Measurements from ENCODE around the gene KIAA0930.
"Not testable (repeated sequence)": the region's sequence is repeated elsewhere in the genome, so short reads cannot be mapped to it uniquely, and the experiment has no call there.

Gene KIAA0930

DNA sequence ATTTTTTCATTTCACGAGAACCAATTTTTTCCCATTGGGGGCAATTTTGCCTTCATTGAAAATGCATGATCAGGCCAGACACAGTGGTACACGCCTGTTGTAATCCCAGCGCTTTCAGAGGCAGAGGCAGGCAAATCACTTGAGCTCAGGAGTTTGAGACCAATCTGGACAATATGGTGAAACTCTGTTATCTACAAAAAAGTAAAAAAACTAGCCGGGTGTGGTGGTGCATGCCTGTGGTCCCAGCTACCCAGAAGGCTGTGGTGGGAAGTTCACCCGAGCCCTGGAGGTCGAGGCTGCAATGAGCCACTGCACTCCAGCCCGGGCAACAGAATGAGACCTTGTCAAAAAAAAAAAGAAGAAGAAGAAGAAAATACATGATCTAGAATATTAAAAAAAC is 24.8 kb upstream of the KIAA0930 start:
- no peak for DNase-seq
- in situ Hi-C loops (cut with HindIII; ENCODE audit: low pct_ligation_motif_present, low pct_unique_long_range_greater_than_20kb, low sequenced_read_pairs), result no loop called here

- in situ Hi-C loops (cut with HindIII; ENCODE audit: low pct_ligation_motif_present, low pct_unique_long_range_greater_than_20kb, low sequenced_read_pairs), result no loop called here
- DNase-seq, result peak; percentile 63
These were observed 23.0 kb upstream of the KIAA0930 start for GRCh38 chr22:45263463-45264269.

GRCh38 chr22:45262931-45263462 is 22.3 kb upstream of the KIAA0930 start:
- in situ Hi-C loops (cut with HindIII; ENCODE audit: low pct_ligation_motif_present, low pct_unique_long_range_greater_than_20kb, low sequenced_read_pairs), result no loop called here
- DNase-seq, result no peak

GRCh38 chr22:45262195-45262930 is 21.7 kb upstream of the KIAA0930 start:
- DNase-seq, result no peak
- in situ Hi-C loops (cut with HindIII; ENCODE audit: low pct_ligation_motif_present, low pct_unique_long_range_greater_than_20kb, low sequenced_read_pairs), result no loop called here

DNA sequence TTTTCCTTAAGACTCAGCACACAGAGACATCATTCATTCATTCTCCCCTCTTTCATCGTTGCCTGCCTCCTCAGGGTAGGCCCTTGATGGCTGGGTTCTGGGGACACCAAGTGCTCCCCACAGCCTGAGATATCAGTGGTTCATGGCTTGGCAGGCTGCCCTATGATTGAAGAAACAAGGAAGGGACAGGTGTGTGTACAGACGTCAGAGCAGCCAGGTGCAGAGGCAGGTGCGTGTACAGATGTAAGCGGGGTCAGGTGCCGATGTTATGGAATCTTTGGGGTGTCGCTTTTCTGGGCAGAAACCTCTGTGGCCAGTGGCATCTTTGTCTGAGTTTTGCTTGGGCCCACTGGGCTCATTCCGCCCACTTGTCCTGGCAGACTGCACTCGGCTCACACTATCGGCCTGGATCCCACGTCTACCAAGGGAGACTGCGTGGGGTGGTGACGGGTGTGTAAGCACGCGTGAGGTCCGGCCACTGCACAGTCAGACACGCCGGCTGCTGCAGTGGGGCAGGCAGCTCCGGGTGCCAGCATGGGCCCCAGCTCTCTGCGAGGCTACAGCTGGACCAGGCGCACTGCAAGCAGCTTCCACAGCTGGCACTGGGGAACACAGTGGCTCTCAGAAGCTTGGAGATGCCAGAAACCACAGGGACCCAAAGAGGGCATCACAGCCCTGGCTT is 20.9 kb upstream of the KIAA0930 start:
- no peak for DNase-seq
- in situ Hi-C loops (cut with HindIII; ENCODE audit: low pct_ligation_motif_present, low pct_unique_long_range_greater_than_20kb, low sequenced_read_pairs), result no loop called here

DNA sequence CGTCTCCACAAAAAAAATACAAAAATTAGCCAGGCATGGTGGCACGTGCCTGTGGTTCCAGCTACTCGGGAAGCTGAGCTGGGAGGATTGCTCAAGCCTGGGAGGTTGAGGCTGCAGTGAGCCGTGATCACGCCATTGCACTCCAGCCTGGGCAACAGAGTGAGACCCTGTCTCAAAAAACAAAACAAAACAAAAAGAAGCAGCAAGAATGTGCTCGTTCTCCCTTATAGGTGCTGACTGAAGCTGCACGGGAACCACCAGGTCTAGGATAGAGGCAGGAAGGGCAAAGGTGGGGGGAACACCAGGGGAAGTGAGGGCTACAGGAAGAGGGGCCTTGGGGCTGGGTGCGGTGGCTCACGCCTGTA is 19.7 kb upstream of the KIAA0930 start:
- in situ Hi-C loops (cut with HindIII; ENCODE audit: low pct_ligation_motif_present, low pct_unique_long_range_greater_than_20kb, low sequenced_read_pairs); DNase-seq: not testable (repeated sequence)

- DNase-seq, result no peak
- in situ Hi-C loops (cut with HindIII; ENCODE audit: low pct_ligation_motif_present, low pct_unique_long_range_greater_than_20kb, low sequenced_read_pairs), result no loop called here
These were observed 19.2 kb upstream of the KIAA0930 start for GRCh38 chr22:45259754-45260394.

GRCh38 chr22:45257941-45258340 is 17.2 kb upstream of the KIAA0930 start:
- not testable (repeated sequence) for DNase-seq

GRCh38 chr22:45254789-45255278 is 14.1 kb upstream of the KIAA0930 start:
- in situ Hi-C loops (cut with HindIII; ENCODE audit: low pct_ligation_motif_present, low pct_unique_long_range_greater_than_20kb, low sequenced_read_pairs), result no loop called here
- no peak for DNase-seq

More at GRCh38 chr22:45257941-45258340, 17.2 kb upstream of the KIAA0930 start:
- in situ Hi-C loops (cut with HindIII; ENCODE audit: low pct_ligation_motif_present, low pct_unique_long_range_greater_than_20kb, low sequenced_read_pairs), result not testable (repeated sequence)

DNA sequence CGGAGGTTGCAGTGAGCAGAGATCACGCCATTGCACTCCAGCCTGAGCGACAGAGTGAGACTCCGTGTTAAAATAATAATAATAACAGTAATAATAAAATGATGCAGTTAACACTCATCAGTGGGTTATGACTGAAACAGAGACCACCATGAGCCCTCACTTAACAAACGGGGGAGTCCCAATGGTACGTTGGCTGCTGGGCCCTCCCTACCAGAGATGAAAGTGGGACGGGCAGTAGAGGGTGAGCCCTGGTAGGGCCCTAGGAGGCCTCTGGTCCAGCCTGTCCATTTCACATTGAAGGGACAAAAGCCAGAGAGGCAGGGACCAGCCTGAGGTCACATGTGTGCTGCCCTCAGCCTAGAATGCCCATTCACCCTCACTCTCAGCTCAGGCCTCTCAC is 13.7 kb upstream of the KIAA0930 start:
- no peak for DNase-seq
- in situ Hi-C loops (cut with HindIII; ENCODE audit: low pct_ligation_motif_present, low pct_unique_long_range_greater_than_20kb, low sequenced_read_pairs), result no loop called here

- in situ Hi-C loops (cut with HindIII; ENCODE audit: low pct_ligation_motif_present, low pct_unique_long_range_greater_than_20kb, low sequenced_read_pairs), result no loop called here
- DNase-seq, result no peak
These were observed 12.4 kb upstream of the KIAA0930 start for GRCh38 chr22:45253039-45253641.

GRCh38 chr22:45251825-45252224 is 11.1 kb upstream of the KIAA0930 start:
- DNase-seq, result no peak
- in situ Hi-C loops (cut with HindIII; ENCODE audit: low pct_ligation_motif_present, low pct_unique_long_range_greater_than_20kb, low sequenced_read_pairs), result no loop called here

DNA sequence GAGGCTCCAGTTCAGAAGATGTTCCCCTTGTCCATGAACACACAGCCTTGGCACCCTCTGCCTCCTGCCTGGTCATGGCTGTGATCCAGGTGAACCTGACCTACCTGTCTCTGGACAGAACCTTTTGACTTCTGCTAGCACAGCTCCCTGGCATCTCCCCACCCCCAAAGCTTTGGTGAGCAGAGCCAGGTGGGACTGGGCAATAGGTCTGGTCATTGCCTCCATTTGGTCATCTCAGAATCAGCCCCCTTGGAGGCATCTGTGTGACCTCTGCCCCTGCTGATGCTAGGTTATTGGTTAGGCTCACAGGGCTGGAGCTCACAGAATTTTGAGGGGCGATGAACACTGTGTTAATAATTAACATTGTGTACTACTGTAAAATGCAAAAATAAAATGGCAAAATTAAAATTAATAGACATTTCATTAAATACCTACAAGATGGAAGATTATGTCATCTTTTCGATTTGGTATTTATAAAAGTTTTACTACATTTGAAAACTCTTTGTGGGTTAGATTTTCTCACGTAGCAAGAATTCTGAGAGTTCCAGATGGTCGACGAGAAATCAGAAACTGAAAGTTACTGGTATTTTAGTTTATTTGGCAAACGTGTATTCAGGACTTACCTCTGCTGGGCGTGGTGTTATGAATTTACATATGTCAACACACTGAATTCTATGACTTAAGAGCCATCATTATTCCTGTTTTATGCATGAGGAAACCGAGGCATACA is 8.3 kb upstream of the KIAA0930 start:
- in situ Hi-C loops (cut with HindIII; ENCODE audit: low pct_ligation_motif_present, low pct_unique_long_range_greater_than_20kb, low sequenced_read_pairs), result no loop called here
- DNase-seq, result peak; percentile 15

DNA sequence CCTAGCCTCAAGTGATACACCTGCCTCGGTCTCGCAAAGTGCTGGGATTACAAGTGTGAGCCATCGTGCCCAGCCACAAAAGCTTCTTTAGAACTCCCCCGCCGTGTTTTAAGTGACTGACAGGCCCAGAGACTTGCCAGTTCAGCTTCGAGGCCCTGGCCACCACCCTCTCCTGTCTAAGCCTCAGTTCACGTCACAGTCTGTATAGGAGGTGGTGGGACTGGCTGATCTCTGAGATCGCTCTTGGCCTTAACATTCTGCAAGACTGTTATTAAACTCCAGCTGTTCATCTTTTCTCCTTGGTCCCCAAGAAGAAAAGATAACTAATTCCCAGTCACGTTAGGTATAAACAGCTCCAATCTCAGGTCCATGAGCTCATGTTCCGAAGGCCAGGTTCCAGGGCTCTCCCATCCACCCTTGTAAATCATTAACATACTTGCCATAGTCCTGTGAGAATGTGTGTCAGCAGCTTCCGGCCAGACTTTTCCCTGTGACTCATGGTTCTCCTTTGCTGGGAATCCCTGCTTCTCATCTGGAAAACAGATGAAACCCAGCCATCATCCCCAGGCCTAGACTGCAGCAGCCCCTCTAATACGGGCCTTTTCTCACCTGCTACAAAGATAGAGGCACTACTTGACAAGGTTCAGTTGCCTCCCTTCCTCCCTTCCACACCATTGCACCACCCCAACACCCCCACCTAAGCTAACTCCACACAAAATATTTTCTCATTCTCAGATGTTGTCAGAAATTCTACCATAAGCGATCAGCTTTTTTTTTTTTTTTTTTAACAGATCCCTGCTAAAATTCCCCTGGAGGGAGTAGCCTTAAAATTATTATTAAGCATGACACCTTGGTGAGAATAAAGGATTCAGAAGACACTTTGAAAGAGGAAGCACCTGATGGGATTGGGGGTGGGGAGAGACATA is 5.6 kb upstream of the KIAA0930 start:
- in situ Hi-C loops (cut with HindIII; ENCODE audit: low pct_ligation_motif_present, low pct_unique_long_range_greater_than_20kb, low sequenced_read_pairs), result no loop called here
- peak; percentile 97 for DNase-seq

DNA sequence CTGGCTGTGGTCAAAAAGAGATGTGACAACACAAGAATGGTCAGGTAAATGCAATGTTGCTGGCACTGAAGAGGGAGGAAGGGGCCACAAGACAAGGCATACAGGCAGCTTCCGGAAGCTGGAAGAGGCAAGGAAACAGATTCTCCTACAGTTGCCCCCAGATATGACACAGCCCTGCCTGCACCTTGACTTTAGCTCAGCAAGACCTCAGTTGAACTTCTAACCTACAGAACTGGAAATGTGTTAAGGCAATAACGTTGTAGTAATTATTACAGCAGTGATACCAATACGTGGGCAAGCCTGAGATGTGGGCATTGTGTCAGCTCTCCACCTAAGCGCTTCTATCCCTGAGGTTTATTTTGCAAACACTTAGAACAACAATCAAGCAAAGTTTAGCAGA is 4.2 kb upstream of the KIAA0930 start:
- in situ Hi-C loops (cut with HindIII; ENCODE audit: low pct_ligation_motif_present, low pct_unique_long_range_greater_than_20kb, low sequenced_read_pairs), result no loop called here
- no peak for DNase-seq

DNA sequence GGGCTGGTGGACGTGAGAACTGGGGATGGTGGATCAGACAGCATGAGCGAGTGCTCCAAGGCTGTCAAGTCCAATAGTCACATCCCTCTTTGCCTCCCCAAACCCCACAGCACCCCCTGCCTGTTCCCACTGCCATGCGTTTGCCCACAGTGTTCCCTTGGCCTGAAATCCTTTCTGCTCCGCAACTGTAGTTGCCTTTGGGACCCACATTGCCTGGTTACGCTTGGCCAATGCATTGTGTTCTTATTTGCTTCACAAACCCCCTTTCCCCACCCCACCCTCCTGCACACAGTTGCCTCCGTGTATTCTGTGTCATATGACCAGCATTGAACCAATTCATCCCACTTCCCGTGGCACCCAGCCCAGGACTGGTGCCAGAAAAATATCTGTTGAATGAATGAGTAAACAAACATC is 2.1 kb upstream of the KIAA0930 start:
- no peak for DNase-seq
- in situ Hi-C loops (cut with HindIII; ENCODE audit: low pct_ligation_motif_present, low pct_unique_long_range_greater_than_20kb, low sequenced_read_pairs), result no loop called here

Measured in ACHN (cell line).